GM20000 (cell line): ENCODE results near the gene GALNT12.

ENCODE experiments used
- DNase-seq: peaks from one replicate; pipeline ENCODE4 v3.0.0; 2012; ENCODE audit warnings: low spot score
- CTCF ChIP-seq: IDR thresholded peaks from 2 replicates; pipeline ENCODE4 v1.5.1; 2012; ENCODE audit warnings: mild to moderate bottlenecking, control low read depth; ENCODE audit errors: extremely low read depth, missing control alignments

The GALNT12 gene

GRCh38 chr9:98870782-98871557 lies 63.5 kb downstream of the GALNT12 start:
- no peak for TF ChIP-seq CTCF
- DNase-seq, result no peak

DNA sequence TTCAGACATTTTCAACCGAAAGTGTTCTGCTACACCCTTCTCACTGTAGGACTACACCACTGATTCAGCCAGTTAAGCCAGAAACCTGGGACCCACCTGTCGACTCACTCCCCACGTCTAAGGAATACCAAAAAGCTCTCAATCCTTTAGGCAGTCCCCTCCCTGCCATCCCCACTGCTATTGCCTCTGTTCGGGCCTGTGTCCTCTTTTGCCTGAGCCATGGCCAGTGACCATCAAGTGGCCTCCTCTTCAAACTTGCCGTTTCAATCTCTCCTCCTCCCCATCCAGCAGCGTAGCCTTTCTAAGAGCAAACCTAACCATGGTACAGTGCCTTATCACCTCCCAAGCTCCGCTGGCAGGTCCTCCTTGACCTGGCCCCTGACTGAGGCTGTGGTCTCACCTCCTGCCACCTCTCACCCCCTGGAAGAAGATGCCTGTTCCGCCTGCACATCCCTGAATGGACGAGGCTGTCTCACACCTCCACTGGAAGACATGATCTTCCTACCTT lies 64.1 kb downstream of the GALNT12 start:
- TF ChIP-seq CTCF, result no peak

DNA sequence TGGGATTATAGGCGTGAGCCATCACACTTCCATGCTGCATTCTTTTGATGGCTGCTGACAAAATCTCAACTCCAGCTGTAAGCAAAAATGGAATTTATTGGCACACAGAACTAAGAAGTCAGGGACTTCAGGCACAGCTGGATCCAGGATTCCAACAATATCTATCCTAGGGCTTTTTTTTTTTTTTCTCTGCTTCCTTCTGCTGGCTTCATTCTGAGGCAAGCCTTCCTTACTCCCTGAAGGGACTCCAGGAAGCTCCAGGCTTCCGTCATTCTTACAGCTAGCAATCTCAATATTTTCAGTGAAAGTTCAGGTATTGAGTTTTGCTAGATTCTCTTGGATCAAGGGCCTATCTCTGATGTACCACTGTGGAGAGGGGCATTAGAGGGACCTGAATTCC lies 66.1 kb downstream of the GALNT12 start:
- TF ChIP-seq CTCF, result no peak

More for the DNA sequence above, 64.1 kb downstream of the GALNT12 start:
- no peak for DNase-seq

GRCh38 chr9:98873951-98874371 lies 66.5 kb downstream of the GALNT12 start:
- TF ChIP-seq CTCF, result no peak
- no peak for DNase-seq

More for the DNA sequence above, 66.1 kb downstream of the GALNT12 start:
- DNase-seq, result no peak

DNA sequence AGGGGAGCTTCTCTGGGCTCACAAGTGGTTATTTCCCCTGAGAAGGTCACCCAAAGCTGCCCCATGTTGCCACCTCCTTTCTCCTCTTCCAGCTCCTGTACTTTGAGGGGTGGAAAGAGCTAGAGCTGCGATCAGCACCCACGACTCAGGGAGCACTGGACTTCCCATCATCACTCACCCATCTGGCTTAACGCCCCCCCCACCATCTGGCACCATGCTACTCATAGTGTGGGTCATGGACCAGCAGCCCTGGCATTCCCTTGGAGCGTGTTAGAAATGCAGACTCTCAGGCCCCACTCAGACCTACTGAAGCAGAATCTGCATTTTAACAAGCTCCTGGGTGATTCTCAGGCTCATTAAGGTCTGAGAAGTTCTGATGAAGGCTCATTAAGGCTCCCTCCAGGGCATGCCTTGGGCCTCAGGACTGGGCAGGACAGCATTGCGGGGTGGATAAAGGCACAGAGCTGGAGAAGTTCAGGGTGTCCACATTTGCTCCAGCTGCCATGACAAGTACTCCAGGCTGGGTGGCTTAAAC lies 67.3 kb downstream of the GALNT12 start:
- no peak for TF ChIP-seq CTCF
- DNase-seq, result no peak

DNA sequence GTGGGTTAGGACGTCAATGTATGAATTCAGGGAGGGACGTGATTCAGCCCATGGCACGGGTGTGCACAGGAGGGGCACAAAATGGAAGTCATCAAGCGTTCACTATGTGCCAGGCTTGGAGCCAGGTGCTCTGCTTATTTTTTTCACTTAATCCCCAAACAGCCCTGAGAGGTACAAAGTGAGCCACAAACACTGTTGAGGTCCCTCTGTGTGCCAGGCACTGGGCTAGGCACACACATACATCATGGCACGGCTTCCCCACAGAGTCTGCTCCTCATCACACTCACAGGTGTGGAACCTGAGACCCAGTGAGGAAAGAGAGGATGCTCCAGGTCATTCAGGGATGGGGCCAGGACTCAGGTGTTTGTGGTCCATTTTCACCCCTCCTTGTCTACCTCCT lies 68.1 kb downstream of the GALNT12 start:
- DNase-seq, result no peak
- no peak for TF ChIP-seq CTCF

GRCh38 chr9:98877311-98877710 lies 69.8 kb downstream of the GALNT12 start:
- no peak for TF ChIP-seq CTCF
- no peak for DNase-seq
